Stimulated activated CD4-positive, alpha-beta T cell treated with anti-CD3 and anti-CD28 coated beads, Interleukin-4, amount 100 ng/mL, for 1 hour (primary cell): ENCODE results near the gene SHROOM3.

ENCODE experiments used
- DNase-seq: peaks from one replicate; pipeline ENCODE4 v3.0.0-alpha.2; 2020

The SHROOM3 gene

GRCh38 chr4:76792418-76792817, 357.4 kb downstream of the SHROOM3 start:
- DNase-seq: no peak

GRCh38 chr4:76795243-76795642, 360.2 kb downstream of the SHROOM3 start:
- no peak for DNase-seq

GRCh38 chr4:76799140-76799539, 364.1 kb downstream of the SHROOM3 start:
- no peak for DNase-seq

- DNase-seq: no peak
Measured at GRCh38 chr4:76799718-76800117, 364.7 kb downstream of the SHROOM3 start.

DNA sequence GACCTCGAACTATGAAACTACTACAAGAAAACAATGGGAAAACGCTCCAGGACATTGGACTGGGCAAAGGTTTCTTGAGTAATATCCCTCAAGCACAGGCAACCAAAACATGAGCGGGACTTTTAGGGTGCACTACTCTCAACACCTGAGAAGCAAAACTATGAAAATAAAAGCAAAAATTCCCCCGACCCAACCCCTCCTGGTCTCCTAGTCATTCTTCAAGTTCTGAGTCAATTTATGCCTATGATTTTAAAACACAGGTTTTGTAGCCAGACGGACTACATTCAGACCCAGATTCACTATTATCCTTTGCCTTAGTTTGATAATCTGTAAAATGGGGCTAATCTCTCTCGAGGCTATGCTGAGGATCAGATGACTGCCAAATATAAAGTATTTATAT, 365.9 kb downstream of the SHROOM3 start:
- DNase-seq: no peak

DNA sequence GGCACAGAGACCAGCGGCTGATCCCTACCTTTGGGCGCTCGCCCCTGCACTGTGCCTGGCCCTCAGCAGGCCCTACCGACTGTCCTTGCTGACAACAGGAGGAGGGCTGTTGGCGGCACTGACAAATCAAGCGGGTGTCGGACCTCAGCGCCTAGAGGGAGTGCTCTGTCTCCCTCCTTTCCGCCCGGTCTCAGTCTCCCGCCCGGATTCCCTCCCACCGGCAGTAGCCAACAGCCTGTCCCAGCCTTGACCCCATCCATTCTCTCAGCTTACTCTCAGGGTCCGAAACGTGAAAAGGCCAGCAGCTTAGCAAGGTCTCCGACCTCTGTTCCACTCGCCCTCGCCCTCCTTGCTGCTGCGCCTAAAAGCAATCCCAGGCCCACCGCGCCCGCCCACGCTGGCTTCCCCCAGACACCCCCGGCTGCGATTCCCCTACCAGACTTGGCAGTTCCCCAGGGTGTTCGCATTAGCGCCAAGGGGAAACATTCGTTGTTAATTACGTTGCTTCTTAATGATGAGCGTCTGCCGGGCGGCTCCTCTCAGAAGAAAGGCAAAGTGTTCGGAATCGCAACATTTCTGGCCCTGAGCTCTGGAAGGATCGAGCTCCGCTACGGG, 366.7 kb downstream of the SHROOM3 start:
- no peak for DNase-seq

- no peak for DNase-seq
Measured at GRCh38 chr4:76802236-76803021, 367.4 kb downstream of the SHROOM3 start.

- no peak for DNase-seq
Measured at GRCh38 chr4:76803522-76803921, 368.5 kb downstream of the SHROOM3 start.

- no peak for DNase-seq
Measured at GRCh38 chr4:76804096-76804495, 369.1 kb downstream of the SHROOM3 start.

GRCh38 chr4:76806346-76806745, 371.3 kb downstream of the SHROOM3 start:
- DNase-seq: no peak

GRCh38 chr4:76806757-76807156, 371.7 kb downstream of the SHROOM3 start:
- no peak for DNase-seq

DNA sequence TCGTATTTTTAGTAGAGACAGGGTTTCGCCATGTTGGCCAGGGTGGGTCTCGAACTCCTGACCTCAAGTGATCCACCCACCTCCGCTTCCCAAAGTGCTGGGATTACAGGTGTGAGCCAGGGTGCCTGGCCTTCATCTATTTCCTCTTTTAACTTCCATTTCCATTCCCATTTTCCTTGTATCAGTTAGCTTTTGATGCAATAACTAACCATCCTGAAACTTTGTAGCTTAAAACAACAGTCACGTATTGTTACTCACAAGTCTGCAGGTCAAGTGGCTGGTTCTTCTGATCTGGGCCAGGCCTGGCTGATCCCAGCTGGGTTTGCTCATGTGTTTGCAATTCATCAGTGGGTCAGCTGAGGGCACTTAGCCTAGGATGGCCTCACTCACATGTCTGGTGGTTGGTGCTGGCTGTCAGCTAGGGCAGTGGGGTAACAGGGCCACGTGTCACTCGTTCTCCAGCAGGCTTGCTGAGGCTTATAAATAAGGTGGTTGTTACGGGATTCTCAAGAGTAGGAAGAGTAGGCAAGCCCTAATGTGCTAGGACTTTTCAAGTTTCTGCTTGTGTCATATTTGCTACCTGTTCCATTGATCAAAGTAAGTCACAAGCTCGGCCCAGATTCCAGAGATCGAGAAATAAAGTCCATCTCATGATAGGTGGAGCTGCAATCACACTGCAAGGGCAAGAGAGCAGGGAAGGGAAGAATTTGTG, 374.7 kb downstream of the SHROOM3 start:
- DNase-seq: no peak

DNA sequence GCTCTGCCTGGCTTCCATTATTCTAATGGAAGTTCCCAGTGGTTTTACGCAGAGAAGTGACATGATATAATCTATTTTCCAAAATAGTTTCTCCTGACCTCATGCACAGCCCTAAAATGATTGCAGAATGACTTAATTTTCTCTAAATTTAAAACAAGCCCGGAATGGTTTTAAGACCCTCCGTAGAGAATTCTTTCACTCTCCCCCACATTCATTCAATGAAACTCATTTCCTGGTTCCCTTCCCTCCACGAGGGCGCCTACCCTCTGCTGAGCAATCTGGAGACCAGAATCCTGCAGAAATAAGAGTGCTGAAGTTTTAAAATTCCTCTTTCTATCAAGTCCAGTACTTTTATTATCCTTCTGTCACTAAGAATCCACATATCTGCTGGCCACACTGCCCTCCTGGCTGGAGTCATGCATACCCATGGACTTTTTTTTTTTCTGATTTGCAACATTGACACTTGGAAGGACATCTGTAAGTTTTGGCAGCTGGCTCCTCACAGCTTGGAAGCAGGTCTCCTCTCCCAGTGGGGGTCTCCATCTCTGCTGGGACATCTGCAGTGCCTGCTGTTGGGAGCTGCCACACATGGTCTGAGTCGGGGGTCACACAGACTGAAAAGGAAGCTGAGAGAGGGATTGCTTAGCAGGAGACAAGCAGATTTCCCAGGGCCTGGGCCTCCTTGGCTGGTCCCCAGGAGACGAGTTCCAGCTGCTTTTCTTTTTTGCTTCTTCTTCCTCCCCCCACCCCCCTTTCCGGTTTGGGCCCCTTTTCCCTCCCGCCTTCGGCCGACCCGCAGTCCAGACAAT, 376.8 kb downstream of the SHROOM3 start:
- no peak for DNase-seq

DNA sequence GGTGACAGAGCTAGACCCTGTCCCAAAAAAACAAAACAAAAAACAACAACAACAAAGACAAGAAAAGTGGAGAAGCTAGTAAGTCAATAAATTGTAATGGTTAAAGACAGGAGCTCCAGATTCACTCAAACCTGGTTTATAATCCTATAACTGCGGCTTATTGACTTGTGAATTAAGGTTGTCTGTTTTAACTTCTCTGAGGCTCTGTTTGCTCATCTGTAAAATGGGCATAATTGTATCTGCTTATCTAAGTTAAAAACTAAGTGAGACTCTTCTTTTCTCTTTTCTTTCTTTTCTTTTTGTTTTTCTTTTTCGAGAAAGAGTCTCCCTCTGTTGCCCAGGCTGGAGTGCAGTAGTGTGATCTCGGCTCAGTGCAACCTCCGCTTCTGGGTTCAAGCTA, 378.0 kb downstream of the SHROOM3 start:
- DNase-seq: no peak

GRCh38 chr4:76821641-76822040, 386.6 kb downstream of the SHROOM3 start:
- no peak for DNase-seq

GRCh38 chr4:76822303-76822702, 387.3 kb downstream of the SHROOM3 start:
- DNase-seq: no peak

GRCh38 chr4:76823495-76823894, 388.5 kb downstream of the SHROOM3 start:
- no peak for DNase-seq

GRCh38 chr4:76830612-76830963, 395.6 kb downstream of the SHROOM3 start:
- no peak for DNase-seq

DNA sequence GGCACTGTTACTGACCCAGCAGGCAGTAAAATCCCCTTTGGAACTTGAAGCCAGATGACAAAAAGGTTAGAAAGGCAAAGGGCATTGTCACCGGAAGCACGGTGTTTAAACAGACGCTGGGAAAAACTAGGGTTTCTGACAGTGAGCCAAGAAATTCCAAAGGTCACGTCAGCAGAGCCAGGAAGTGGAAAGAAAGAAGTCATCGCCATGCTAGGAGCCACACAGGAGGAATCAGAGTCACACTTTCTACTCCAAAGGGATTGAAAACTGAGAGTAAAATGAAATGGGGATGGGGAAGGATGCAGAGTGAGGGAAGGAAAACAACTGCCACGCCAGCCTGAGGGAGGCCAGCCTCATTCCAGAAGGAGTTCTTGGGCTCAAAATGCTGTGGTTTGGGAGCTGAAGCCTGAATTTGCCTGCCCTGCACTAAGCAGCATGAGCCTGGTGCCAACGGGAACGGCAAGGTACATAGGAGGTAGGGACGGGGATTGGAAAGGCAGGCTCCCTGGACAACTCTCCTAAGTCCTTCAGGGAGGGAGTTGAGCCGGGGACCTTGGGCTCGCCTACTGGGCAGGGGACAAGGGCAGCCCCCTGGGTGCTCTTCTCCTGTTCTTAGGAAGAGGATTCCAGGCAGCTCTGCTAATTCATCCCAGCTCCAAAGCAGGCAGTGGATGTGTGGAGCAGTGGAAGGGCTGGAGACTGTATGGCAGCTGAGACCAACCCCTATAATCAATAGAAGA, 396.1 kb downstream of the SHROOM3 start:
- no peak for DNase-seq

GRCh38 chr4:76831711-76832373, 396.8 kb downstream of the SHROOM3 start:
- DNase-seq: no peak
